HG03097 (cell line): Measurements from ENCODE around the gene NRTN.
"Not testable (repeated sequence)": the region's sequence is repeated elsewhere in the genome, so short reads cannot be mapped to it uniquely, and the experiment has no call there.

Experiments
- ATAC-seq: cut with Tn5 transposase; IDR thresholded peaks from one replicate; pipeline ENCODE4 v1.9.1; 2021; ENCODE audit not compliant: unreplicated experiment, low FRiP score

NRTN gene

GRCh38 chr19:5832527-5833216, 27.8 kb downstream of the NRTN start:
- no peak for ATAC-seq

DNA sequence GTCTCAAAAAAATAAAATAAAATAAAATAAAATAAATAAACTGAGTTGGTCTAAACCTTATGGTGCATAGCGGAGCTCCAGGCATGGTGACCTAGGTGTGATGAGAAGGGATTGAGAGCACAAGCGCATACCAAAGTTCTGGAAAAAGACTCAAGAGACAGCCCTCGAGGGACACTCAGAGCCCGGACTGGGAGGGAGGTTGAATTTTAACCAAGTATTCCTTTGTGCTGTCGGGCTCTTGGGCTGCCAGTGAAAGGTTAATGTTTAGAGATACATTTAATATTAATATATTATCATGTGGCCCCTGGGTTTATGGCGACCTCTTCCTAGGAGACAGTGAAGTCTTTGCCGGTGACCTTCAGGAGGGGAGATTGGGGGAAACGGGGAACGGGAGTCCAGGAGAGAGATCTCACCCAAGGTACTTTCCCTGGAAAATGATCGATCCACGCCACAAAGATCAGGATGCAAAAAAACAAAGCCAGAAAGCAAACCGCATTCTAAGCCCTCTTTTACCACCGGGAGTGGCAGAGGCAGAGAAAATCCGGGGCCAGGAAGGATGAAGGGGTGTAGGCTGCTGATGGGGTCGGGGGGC, 33.0 kb downstream of the NRTN start:
- no peak for ATAC-seq

DNA sequence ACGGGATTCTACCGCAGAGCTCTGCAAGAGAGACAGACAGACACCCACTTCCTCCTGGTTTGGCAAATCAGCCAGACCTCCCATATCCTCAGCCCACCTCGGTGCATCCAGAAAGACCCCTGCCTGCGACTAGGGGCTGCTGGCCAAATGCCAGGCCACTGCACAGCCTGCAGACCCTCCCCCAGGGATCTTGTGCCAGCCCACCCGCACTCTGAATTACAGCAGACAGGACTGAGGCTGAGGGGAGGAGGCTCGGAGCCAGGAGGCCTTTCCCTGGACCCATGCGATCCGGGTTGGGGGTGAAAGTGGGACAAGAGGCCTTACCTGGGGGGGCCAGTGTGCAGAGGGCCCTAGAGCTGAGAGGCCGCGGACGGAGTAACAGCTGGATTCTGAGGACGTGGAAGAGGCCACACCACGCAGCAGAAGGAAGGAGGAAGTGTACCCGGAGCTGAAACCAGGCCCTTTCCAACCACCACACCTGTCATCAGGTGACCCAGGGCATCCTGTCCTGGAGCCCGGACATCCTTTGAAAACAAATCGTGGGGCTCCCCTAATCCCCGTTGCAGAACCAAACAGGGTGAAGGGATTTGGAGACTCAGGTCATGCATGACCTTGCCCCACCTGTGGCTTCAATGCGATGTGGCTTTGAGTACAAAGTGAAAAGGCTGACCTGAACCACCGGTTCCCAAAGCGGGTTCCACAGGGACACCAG, 33.6 kb downstream of the NRTN start:
- no peak for ATAC-seq

DNA sequence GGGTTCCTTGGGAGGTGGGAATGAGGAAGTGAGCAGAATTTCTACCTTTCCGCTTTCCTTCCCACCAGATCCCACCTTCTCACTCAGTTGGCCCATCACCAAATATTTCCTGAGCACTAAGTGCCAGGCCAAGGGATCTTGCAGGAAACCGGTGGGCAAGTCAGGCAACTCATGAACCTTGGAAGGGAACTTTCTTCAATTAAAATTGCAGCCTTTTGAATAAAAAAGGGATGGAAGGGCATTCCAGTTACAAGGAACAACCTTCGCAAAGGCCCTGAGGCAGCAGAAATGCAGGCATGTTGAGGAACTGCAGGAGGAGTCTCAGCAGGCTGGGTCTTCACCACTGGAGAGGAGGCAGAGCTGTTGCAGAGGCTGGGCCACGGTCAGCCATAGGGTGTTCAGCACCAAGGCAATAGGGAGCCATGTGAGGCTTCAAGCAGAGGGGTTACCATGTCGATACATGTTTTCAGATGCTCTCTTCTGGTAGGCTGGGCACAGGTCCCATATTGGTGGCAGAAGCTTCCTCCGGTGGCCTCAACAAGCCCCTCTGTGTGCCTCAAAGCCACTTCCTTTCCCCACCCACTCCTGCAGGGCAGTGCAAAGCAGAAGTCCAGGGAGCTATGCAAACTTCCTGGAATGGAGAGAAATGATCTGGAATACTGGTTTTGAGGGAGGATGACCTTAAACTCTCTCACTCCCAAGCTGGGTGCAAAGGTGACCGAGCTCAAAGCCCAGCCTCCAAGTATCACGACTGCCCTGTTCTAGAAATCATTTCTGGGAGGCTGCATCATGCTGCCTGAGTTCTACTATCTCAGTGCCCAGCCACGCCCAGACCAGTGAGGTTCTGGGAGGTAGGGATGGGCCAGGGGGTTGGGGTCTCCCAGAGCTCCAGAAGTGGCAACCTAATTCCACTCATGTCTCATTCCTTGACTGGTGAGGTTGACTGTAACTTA, 34.5 kb downstream of the NRTN start, which contains the start of gene FUT6:
TSS of gene FUT6 (minus strand) at position 638 of the 953 bp plus-strand sequence. CDS start 7,135 bp downstream, outside the sequence.
- ATAC-seq, result no peak

DNA sequence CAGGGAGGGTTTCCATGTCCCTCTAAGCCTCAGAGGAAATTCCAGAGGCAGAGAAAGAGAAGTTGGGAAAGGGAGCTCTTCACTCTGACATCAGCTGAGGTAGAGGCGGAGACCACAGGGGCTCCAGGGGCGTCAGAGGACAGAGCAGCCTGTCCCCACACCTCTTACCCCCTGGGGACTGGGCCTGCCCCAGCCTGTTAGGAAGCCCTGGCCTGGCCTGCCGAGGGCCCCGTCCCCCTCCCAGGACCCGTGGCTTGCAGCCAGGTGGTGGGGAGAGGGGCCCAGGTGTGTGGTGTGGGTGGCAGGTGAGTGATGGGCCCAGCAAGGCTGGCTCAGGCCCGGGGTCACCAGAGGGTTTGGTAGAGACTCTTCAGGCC, 36.9 kb downstream of the NRTN start:
- not testable (repeated sequence) for ATAC-seq

GRCh38 chr19:5843295-5843927, 38.5 kb downstream of the NRTN start:
- no peak for ATAC-seq

GRCh38 chr19:5844456-5845433, 39.9 kb downstream of the NRTN start:
- no peak for ATAC-seq

DNA sequence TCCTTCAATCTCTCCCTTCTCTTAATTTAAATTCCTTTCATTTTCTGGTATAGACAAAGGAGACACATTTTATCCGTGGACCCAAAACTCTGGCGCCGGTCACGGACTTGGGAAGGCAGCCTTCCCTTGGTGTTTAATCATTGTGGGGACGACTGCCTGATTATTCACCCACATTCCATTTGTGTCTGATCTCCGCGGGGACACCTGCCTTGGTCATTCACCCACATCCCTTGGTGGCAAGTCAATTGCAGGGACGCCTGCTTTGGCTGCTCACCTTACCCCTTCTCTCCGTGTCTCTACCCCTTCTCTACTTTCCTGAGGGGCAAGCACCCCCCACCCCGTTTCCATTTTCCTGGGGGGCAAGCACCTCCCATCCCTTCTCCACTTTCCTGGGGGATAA, 43.0 kb downstream of the NRTN start:
- ATAC-seq, result not testable (repeated sequence)

DNA sequence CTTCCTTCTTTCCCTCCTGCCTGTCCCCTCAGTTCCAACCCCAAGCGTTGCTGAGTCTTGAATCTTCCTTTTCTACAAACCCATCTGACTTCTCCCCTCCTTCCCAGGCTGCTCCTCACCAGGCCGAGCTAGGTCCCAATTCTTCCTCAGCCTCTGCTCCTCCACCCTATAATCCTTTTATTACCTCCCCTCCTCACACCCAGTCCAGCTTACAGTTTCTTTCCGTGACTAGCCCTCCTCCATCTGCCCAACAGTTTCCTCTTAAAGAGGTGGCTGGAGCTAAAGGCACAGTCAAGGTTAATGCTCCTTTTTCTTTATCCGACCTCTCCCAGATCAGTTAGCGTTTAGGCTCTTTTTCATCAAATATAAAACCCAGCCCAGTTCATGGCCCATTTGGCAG, 43.8 kb downstream of the NRTN start:
- ATAC-seq, result not testable (repeated sequence)

DNA sequence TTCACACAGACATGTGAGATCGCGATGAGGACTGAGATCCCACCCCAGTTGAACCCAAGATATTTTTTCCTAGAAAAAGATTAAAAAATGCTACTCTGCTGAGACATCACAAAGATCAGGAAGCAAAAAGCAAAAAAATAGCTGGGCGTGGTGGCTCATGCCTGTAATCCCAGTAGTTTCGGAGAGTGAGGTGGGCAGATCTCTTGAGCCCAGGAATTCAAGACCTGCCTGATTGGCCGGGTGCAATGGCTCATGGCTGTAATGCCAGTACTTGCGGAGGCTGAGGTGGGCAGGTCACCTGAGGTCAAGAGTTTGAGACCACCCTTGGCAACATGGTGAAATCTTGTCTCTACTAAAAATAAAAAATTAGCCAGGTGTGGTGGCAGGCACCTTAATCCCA, 45.3 kb downstream of the NRTN start:
- ATAC-seq, result no peak

DNA sequence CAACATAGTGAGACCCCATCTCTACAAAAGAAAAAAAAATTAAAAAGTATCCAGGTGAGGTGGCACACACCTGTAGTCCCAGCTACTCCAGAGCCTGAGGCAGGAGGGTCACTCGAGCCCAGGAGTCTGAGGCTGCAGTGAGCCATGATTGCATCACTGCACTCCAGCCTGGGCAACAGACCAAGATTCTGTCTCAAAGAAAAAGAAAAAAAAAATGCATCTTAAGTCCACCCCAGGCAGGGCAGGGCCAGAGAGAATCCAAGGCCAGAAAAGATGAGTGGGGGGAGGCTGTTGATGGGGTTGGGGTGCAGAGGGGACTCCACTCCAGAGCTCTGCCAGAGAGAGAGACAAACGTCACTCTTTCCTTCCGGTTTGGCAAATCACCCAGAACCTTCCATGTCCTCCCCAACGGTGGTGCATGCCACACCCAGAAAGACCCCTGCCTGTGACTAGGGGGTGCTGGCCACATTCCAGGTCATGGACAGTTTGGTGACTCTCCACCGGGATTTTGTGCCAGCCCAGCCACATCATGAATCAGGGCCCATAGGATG, 46.0 kb downstream of the NRTN start:
- ATAC-seq, result no peak

DNA sequence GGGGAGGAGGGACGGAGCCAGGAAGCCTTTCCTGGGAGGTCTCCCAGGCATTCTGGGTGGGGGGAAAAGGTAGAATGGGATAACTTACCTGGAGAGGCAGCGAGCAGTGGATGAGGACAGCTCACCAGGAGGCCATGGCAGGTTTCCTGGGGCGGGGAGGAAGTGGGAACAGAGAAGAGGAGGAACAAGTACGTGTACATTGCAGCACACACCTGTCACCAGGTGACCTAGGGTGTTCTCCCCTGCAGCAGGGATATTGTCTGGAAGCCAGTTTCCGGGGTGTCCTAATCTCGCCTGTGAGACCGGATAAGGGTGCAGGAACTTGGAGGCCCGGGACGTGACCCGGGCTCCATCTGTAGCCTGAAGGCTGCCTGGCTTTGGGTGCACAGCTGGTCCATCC, 46.4 kb downstream of the NRTN start, which contains the start of gene FUT3:
TSS of gene FUT3 (minus strand) at position 148 of the 400 bp plus-strand sequence.
- ATAC-seq, result no peak

- not testable (repeated sequence) for ATAC-seq
Measured at GRCh38 chr19:5854121-5854520, 49.3 kb downstream of the NRTN start.

- not testable (repeated sequence) for ATAC-seq
Measured at GRCh38 chr19:5855151-5855550, 50.3 kb downstream of the NRTN start.

DNA sequence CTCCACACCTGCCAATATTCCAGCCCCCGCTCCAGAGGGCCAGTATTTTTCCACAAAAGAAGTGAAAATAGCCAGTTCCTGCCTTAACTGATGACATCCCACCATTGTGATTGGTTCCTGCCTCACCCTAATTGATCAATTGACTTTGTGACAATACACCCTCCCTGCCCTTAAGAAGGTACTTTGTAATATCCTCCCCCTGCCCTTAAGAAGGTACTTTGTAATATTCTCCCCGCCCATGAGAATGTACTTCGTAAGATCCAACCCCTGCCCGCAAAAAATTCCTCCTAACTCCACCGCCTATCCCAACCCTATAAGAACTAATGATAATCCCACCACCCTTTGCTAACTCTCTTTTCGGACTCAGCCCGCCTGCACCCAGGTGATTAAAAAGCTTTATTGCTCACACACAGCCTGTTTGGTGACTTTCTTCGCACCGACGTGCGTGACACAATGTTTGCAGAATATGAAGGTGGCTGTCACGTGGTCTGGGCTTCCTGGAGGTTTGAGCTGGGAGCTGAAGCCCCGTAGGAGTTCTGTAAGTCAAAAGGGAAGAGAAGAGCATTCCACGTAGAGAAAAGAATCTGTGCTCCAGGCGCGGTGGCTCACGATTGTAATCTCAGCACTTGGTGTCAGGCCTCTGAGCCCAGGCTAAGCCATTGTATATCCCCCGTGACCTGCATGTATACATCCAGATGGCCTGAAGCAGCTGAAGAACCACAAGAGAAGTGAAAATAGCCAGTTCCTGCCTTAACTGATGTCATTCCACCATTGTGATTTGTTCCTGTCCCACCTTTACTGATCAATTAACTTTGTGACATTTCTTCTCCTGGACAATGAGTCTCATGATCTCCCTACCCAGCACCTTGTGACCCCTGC, 52.6 kb downstream of the NRTN start:
- ATAC-seq, result no peak

- no peak for ATAC-seq
Measured at GRCh38 chr19:5863030-5863665, 58.3 kb downstream of the NRTN start.

DNA sequence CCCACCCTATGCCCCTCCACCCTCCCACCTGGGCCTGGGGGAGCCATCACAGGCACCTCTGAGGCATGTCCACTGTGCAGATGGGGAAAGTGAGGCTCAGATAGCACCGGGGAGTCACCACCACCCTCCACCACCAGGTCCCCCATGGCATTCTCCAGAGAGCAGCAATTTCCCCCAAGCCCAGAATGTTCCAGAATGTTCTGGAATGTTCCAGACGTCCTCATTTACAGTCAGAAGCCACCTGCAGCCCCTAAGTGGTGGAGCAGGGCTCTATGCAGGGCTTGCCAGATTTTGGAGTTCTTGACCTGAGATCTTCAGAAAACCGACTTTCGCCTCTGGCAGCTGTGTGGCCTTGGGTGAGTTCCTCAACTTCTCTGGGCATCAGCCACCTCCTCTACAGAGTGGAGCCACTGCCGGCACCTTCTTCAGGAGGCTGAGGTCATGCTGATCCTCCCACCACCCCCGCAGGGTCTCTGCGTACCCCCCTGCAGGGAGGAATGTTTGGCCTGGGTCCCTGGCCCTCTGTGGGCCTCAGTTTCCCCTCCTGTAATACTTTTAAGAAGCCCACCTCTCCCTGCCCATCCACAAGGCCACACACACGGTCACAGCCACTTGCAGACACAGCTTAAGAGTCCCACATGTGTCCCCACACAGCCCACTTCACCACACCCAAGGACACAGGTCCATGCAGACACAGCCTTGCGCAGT, 59.3 kb downstream of the NRTN start:
- ATAC-seq, result no peak
